IPS DF 4.7 (cell line): ENCODE results near the gene ETDA.
"Not testable (repeated sequence)": the region's sequence is repeated elsewhere in the genome, so short reads cannot be mapped to it uniquely, and the experiment has no call there.

ENCODE experiments used
- DNase-seq: peaks from one replicate; pipeline ENCODE4 v3.0.0-alpha.2; 2013; ENCODE audit warnings: low spot score; ENCODE audit errors: extremely low read depth

Gene ETDA

DNA sequence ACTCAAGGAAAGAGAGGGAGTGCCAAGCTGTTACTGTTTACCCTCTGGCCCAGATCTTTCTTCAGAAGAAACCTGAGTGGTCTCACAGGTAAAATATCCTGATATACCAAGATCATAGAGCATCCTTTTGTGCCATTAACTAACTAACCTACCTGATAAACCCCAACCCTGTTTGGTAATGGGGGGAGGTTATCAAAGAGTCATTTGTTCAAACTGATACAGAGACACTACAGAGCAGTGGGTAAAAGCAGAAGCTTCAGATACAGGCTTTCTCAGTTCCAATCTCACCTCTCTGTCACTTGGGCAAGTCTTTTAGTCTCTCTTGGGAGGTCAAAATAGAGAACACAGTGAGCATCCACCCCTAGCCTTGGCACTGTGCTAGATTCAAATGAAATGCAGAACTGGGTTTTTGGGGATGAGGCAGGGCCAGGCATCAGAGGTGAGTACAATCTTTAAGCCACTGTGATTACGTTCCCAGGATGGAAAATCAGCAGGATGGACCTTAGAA lies at the start of gene ETDA:
Gene ETDA, plus strand, starts transcription at position 51 of the 508 bp plus-strand sequence. CDS start 1,216 bp downstream, outside the sequence.
- not testable (repeated sequence) for DNase-seq

DNA sequence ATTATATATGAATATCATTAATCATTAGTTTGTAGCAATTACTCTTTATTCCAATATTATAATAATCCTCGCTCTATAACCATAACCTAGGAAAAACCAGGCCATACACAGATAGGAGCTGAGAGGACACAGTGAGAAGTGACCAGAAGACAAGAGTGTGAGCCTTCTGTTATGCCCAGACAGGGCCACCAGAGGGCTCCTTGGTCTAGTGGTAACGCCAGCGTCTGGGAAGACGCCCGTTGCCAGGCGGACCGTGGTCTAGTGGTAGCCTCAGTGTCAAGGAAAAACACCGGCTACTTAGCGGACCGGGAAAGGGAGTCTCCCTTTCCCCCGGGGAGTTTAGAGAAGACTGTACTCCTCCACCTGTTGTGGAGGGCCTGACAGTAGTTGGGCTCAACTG lies 45.4 kb upstream of the ETDA start:
- DNase-seq, result not testable (repeated sequence)

DNA sequence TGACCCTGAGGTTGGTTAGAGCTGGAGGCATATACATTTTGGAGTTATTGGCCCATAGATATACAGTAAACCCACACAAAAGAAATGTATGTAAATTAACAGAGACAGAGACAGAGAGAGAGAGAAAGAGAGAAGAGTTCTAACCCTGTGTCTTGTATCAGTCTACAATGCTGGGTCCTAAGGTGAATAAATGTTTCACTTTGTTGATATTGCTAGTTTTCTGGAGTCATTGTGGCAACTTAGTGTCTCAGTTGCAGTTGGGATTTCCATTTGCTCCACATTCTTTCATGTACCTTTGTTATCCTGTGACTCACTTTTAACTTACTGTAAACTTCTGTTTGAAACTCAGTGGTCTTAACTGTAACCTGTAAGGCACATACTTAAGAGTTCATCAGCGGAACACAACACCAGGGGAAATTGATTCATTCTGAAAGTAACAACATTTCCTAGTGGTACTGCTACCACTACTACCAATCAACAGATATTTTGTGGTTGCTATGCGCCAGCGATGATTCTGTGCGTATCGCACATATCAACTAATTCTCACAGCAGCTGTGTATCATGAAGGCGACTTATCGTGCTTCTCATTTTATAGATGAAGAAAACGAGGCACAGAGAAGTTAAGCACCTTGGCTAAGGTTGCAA lies 38.5 kb upstream of the ETDA start:
- no peak for DNase-seq

DNA sequence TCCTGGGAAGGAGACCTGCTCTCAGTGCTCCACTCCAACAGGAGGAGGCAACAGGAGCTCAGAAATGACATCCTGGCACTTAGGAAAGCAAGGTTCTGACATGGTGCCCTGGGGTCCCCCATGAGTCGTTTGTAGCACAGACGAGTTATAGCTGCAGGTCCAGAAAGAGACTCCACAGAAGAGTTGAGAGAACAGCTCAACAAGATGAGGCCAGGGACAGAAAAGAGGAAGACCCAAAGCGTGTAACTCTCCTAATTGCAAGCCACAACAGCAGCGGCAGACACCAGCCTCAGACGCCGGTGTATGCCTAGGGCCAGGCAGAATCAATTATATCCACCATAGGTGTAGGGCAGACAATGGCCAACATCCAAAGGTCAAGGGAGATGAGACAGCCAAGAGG lies 5.9 kb upstream of the ETDA start:
- not testable (repeated sequence) for DNase-seq

DNA sequence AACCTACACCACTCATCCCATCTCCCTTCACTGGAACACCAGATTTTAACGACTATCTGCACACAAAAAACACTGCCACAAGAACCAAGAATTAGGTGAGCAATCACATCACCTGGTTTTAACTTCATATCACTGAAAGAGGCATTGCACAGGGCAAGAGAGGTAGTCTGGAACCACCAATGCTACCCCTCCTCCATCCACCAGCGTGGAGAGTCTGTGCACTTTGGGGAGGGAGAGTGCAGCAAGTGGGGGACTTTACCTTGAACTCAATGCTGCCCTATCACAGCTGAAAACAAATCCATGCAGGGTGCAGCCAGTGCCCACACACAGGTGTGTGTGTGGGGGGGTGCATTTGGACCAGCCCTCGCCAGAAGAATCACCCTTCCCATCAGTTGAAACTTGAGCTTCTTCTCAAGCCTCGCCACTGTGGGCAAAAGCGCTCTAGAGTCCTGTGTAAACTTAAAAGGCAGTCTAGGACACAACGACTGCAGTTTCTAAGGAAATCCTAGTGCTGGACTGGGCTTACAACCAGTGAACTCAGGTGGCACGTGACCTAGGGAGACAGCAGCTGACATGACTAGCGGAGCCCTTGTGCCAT lies 4.3 kb downstream of the ETDA start:
- not testable (repeated sequence) for DNase-seq

DNA sequence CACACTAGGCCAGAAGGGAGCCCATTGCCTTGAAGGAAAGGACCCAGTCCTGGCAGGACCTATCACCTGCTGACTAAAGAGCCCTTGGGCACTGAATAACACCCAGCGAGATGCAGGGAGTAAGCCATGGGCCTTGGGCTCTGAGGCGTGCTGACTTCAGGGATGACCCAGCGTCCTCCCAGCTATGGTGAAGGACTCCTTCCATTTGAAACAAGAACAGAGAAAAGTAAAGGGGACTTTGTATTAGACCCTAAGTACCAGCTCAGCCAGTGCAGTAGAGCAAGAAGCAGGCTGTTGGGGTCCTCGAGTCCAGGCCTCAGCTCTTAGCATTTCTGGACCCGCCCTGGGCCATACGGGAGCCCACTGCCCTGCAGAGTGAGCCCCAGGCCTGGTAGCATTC lies 5.1 kb downstream of the ETDA start:
- no peak for DNase-seq

DNA sequence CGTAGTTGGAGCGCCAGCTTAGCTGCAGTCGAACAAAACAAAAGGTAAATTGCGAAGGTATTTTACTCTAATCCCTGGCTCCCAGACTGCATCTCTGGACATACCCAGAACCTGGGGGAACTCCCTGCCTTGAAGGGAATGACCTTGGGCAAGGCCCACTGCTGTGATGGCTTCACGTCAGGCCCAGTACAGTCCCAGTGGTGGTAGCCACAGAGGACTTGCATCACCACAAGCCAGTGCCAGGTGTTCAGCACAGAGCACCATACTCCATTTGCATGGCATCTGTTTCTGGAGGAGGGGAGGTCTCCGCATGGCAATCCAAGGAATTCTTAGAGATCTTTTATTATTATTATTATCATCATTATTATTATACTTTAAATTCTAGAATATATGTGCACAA lies 5.6 kb downstream of the ETDA start:
- DNase-seq, result no peak

DNA sequence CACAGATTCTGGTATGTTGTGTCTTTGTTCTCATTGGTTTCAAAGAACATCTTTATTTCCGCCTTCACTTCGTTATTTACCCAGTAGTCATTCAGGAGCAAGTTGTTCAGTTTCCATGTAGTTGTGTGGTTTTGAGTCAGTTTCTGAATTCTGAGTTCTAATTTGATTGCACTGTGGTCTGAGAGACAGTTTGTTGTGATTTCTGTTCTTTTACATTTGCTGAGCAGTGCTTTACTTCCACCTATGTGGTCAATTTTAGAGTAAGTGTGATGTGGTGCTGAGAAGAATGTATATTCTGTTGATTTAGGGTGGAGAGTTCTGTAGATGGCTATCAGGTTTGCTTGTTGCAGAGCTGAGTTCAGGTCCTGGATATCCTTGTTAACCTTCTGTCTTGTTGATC lies 9.1 kb downstream of the ETDA start:
- not testable (repeated sequence) for DNase-seq

DNA sequence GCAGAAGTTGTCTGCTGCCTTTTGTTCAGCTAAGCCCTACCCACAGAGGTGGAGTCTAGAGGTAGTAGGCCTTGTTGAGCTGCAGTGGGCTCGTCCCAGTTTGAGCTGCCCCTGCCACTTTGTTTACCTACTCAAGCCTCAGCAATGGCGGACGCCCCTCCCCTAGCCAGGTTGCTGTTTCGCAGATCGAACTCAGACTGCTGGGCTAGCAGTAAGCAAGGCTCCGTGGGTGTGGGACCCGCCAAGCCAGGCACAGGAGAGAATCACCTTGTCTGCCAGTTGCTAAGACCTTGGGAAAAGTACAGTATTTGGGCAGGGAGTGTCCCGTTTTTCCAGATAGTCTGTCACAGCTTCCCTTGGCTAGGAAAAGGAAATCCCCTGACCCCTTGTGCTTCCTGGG lies 11.5 kb downstream of the ETDA start:
- not testable (repeated sequence) for DNase-seq

DNA sequence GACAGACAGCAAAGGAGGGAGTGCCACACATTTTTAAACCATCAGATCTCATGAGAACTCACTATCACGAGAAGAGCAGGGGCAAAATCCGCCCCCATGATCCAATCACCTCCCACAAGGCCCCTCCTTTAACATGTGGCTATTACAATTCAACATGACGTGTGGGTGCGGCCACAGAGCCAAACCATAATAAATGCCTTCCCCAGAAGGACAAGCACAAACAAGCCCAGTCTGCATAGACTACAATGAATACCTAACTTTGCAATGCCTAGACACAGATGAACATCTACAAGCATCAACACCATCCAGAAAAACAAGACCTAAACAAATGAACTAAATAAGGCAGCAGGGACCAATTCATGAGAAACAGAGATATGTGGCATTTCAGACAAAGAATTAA lies 12.3 kb downstream of the ETDA start:
- DNase-seq, result no peak

DNA sequence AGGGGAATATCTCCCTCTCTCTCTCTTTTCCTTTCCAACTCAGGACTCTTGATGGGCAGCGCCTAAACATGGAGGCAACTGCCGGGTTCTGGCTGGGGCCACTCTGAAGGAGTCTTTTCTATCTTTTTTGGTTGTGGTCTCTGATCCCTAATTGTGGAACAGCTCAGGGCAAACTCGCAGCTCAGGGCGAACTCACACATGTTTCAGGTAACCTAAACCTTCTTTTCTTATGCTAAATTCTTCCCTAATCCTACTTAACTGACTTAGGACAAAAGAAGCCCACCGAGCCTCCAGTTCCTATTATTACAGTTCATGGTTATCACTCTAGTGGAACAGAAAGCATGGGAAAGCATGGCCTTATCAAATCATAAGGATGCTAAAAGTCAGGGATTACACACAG lies 21.3 kb downstream of the ETDA start:
- no peak for DNase-seq

DNA sequence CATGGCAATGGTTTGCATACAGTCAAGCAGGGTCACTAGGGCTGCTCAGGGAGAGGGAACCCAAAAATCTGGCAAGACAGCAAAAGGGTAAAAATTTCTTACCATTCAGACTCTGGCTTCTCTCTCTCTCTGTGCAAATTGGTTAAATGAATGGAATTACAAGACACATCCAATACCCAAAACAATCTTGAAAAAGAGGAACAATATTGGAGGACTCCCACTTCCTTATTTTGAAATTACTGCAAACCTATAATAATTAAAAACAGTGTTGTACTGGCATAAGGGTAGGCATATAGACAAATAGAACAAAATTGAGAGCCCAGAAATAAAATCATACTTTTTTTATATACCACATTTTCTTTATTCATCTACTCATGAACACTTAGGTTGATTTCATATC lies 24.1 kb downstream of the ETDA start:
- no peak for DNase-seq

DNA sequence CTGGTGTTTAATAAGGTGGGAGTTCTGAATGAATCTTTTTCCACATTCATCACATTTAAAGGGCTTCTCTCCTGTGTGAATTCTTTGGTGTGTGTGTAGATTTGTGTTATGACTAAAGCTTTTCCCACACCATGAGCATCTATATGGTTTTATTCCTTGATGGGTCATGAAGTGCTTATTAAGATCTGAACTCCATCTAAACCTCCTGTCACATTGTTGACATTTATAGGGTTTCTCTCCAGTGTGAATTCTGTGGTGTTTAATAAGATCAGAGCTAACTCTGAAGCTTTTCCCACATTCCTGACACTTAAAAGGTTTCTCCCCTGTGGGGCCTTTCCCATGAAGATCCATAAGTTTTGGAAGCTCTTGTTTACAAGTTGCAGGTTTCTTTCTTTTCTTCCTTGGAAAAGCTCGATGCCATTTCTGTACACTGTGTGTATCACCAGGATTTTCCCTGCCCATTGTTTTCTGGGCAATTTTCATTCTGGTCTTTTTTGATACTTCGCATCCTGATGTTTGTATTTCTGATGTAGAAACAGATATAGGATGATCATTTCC lies 35.5 kb downstream of the ETDA start:
- DNase-seq, result no peak

DNA sequence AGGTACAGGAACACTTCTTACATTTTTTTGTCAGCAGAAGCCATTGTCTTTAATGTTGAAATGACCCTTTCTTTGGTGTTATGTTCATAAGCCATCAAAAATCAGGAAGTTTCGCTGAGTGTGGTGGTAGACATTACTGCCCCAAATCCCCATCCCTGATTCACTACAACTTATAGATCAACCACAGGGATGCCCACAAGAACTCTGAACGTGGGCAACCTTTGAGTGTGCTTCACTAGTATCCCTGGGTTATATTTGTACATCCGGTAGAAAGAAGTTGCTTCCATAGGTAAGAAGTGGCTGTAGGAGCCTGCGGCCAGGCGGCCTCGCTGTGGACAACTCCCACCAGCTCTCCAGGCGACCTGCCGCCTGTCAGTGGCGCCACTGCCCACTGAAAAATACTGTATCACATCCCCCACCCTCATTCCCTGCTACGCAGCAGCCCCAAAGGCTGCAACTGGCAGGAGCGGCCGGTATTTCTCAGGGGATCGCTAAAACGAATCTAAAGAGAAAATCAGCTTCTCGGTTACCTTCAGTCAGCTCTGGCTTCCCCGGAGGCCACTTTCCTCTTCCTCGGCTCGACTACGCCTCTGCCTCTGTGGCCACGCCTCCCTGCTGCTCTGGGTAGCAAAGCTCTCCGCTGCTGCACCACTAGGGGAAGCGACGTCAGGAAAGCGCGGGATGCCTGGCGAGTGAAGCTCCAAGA lies 43.5 kb downstream of the ETDA start:
- peak; percentile 16 for DNase-seq

DNA sequence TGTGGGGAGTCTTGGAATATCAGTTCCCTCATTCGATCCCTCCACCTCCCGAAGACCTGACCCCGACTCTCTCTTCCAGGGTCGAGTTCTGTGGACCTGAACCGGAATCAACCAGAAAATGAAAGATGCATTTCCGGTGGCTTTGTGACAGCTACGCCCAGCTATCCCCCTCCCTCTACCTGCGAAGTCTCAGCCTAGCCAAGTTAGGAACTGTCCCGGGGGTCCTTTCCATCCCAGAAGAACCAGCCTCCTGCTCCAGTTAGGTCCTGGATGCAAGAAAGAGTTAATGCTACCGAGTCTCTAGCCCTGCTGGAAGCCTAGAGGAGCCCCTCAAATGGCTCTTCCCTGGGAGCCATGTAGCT lies 44.1 kb downstream of the ETDA start:
- DNase-seq, result no peak

DNA sequence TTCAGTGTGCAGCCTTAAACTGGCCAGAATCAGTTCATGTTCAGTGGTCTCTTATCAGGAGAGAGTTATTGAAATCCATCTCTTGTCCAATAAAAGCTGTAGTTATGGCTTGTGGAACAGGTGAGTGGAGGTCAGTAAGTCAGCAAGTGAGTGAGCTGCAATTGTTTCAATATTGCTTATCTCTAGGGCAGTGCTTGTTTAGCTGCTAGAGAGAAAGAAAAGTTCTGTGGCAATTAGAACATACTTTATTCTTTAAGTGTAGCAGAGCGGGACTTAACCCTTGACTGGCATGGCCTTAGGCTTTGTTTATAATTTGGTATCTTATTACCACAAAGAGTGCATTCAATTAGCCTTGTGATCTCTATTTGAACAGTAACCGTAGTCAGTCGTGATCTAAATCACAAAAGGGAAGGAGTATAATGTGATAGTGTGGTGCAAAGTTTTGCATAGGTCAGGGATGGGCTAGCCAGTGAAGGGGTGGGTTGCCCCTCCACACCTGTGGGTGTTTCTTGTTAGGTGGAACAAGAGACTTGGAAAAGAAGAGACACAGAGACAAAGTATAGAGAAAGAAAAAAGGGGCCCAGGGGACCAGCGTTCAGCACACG lies 50.5 kb downstream of the ETDA start:
- no peak for DNase-seq
